GM18520 (cell line): ENCODE data around the gene NPIPB6.

Experiments
- ATAC-seq: cut with Tn5 transposase; IDR thresholded peaks from one replicate; pipeline ENCODE4 v1.9.1; 2021; ENCODE audit not compliant: unreplicated experiment

The NPIPB6 gene

GRCh38 chr16:28324235-28324886 lies 38.9 kb downstream of the NPIPB6 start:
- ATAC-seq = no peak

- no peak for ATAC-seq
These were observed 41.5 kb downstream of the NPIPB6 start for GRCh38 chr16:28321700-28322411.

GRCh38 chr16:28320741-28321140 lies 42.6 kb downstream of the NPIPB6 start:
- ATAC-seq = no peak

GRCh38 chr16:28320023-28320561 lies 43.2 kb downstream of the NPIPB6 start:
- no peak for ATAC-seq

- no peak for ATAC-seq
These were observed 43.8 kb downstream of the NPIPB6 start for GRCh38 chr16:28319476-28320022.

GRCh38 chr16:28318042-28318744 lies 45.1 kb downstream of the NPIPB6 start:
- no peak for ATAC-seq

GRCh38 chr16:28317040-28317880 lies 46.0 kb downstream of the NPIPB6 start:
- ATAC-seq = no peak

- no peak for ATAC-seq
These were observed 47.3 kb downstream of the NPIPB6 start for GRCh38 chr16:28316054-28316453.

GRCh38 chr16:28313587-28313986 lies 49.7 kb downstream of the NPIPB6 start:
- no peak for ATAC-seq

GRCh38 chr16:28312327-28312726 lies 51.0 kb downstream of the NPIPB6 start:
- no peak for ATAC-seq

- ATAC-seq = no peak
These were observed 51.4 kb downstream of the NPIPB6 start for GRCh38 chr16:28311913-28312312.

GRCh38 chr16:28311413-28311812 lies 51.9 kb downstream of the NPIPB6 start:
- ATAC-seq = no peak

- no peak for ATAC-seq
These were observed 52.5 kb downstream of the NPIPB6 start for GRCh38 chr16:28310796-28311195.

GRCh38 chr16:28309811-28310311 lies 53.4 kb downstream of the NPIPB6 start:
- ATAC-seq = no peak

GRCh38 chr16:28308794-28309584 lies 54.3 kb downstream of the NPIPB6 start:
- ATAC-seq = no peak

- no peak for ATAC-seq
These were observed 55.4 kb downstream of the NPIPB6 start for GRCh38 chr16:28307936-28308335.

GRCh38 chr16:28304214-28304613 lies 59.1 kb downstream of the NPIPB6 start:
- no peak for ATAC-seq

- ATAC-seq = no peak
These were observed 60.2 kb downstream of the NPIPB6 start for GRCh38 chr16:28303132-28303531.

GRCh38 chr16:28301620-28302019 lies 61.7 kb downstream of the NPIPB6 start:
- ATAC-seq = no peak

- no peak for ATAC-seq
These were observed 62.2 kb downstream of the NPIPB6 start for GRCh38 chr16:28301154-28301553.
